GM19240 (cell line): ENCODE measurements around the gene PPFIA1.

ENCODE experiments used
- DNase-seq: peaks from one replicate; pipeline ENCODE4 v3.0.0; 2011; ENCODE audit warnings: low spot score; ENCODE audit not compliant: insufficient read length

PPFIA1 gene

GRCh38 chr11:70270104-70270876 lies at the start of gene PPFIA1:
Gene PPFIA1, plus strand, starts transcription at chr11:70270690. Its CDS starts 1,483 bp downstream, at chr11:70272173.
- peak; percentile 89 for DNase-seq

- DNase-seq: no peak
These were observed 49.6 kb upstream of the PPFIA1 start for GRCh38 chr11:70220920-70221319.

GRCh38 chr11:70225681-70226177 lies 44.8 kb upstream of the PPFIA1 start:
- DNase-seq: no peak

- no peak for DNase-seq
These were observed 44.3 kb upstream of the PPFIA1 start for GRCh38 chr11:70226183-70226582.

- DNase-seq: no peak
These were observed 43.5 kb upstream of the PPFIA1 start for GRCh38 chr11:70226967-70227366.

- DNase-seq: no peak
These were observed 40.8 kb upstream of the PPFIA1 start for GRCh38 chr11:70229737-70230136.

GRCh38 chr11:70230151-70230839 lies 40.2 kb upstream of the PPFIA1 start:
- DNase-seq: no peak

GRCh38 chr11:70230840-70231710 lies 39.4 kb upstream of the PPFIA1 start:
- DNase-seq: no peak

GRCh38 chr11:70233034-70233433 lies 37.5 kb upstream of the PPFIA1 start:
- no peak for DNase-seq

- DNase-seq: no peak
These were observed 37.0 kb upstream of the PPFIA1 start for GRCh38 chr11:70233511-70233934.

GRCh38 chr11:70233962-70234361 lies 36.5 kb upstream of the PPFIA1 start:
- DNase-seq: no peak

GRCh38 chr11:70240337-70240736 lies 30.2 kb upstream of the PPFIA1 start:
- DNase-seq: no peak

GRCh38 chr11:70241709-70242108 lies 28.8 kb upstream of the PPFIA1 start:
- DNase-seq: no peak

GRCh38 chr11:70242885-70243284 lies 27.6 kb upstream of the PPFIA1 start:
- no peak for DNase-seq

- no peak for DNase-seq
These were observed 26.4 kb upstream of the PPFIA1 start for GRCh38 chr11:70243912-70244652.

- DNase-seq: no peak
These were observed 25.8 kb upstream of the PPFIA1 start for GRCh38 chr11:70244698-70245097.

GRCh38 chr11:70246196-70246595 lies 24.3 kb upstream of the PPFIA1 start:
- no peak for DNase-seq

GRCh38 chr11:70247042-70247709 lies 23.3 kb upstream of the PPFIA1 start:
- no peak for DNase-seq

GRCh38 chr11:70247710-70248072 lies 22.8 kb upstream of the PPFIA1 start:
- no peak for DNase-seq

GRCh38 chr11:70250876-70251658 lies 19.4 kb upstream of the PPFIA1 start:
- DNase-seq: no peak
